Omental fat pad (tissue), 4 donors: ENCODE measurements around the gene CCDC126. TPM values are rescaled to one million over a fixed set of nuclear protein-coding genes. Genes with fewer than 3 reads are reported as not detected.

Experiments used
- ATAC-seq: fragments of 150-250 bp; one replicate; pipeline ENCODE4 v1.9.1; 2016; ENCODE audit warnings: mild to moderate bottlenecking, moderate library complexity; ENCODE audit not compliant: low FRiP score
- DNase-seq: peaks from one replicate; pipeline ENCODE4 v3.0.0-alpha.2; 2019; ENCODE audit warnings: low spot score
- CTCF ChIP-seq, 3 donors: fragments of 450-650 bp; IDR thresholded peaks; one replicate each; pipeline ENCODE4 v1.5.1; 2016 to 2017; ENCODE audit warnings: antibody characterized with exemption in 3 of 3, mild to moderate bottlenecking in 3 of 3, moderate library complexity in 2 of 3
- total RNA-seq, 4 donors: library from RNA; depleted of rRNA; stranded (reverse); fragments of >200 nt; gene quantifications; one replicate each; pipeline ENCODE4 v1.1.0, GENCODE V29; 2016

Gene CCDC126
- total RNA-seq, 4 donors from 2014 or later, result 11.0 to 23.6 (median 14.2) TPM

GRCh38 chr7:23658831-23659427, 61.7 kb downstream of the CCDC126 start:
- ATAC-seq (no peak), DNase-seq (no peak)
- no peak for TF ChIP-seq CTCF (IDR thresholded peaks at IDR 0.05)

- ATAC-seq, result no peak
- no peak for DNase-seq
- no peak for TF ChIP-seq CTCF (IDR thresholded peaks at IDR 0.05)
Measured at GRCh38 chr7:23661385-23661784, 64.2 kb downstream of the CCDC126 start.

GRCh38 chr7:23662124-23662983, 65.2 kb downstream of the CCDC126 start:
- DNase-seq (no peak), ATAC-seq (peak; percentile 31)
- TF ChIP-seq CTCF (IDR thresholded peaks at IDR 0.05), result no peak

GRCh38 chr7:23662984-23663313, 65.8 kb downstream of the CCDC126 start:
- TF ChIP-seq CTCF (IDR thresholded peaks at IDR 0.05), result no peak
- no peak for DNase-seq
- no peak for ATAC-seq

- DNase-seq (no peak), ATAC-seq (no peak)
- no peak for TF ChIP-seq CTCF (IDR thresholded peaks at IDR 0.05)
Measured at GRCh38 chr7:23664122-23664521, 66.9 kb downstream of the CCDC126 start.

GRCh38 chr7:23672033-23672432, 74.9 kb downstream of the CCDC126 start:
- ATAC-seq (no peak), DNase-seq (no peak)
- TF ChIP-seq CTCF (IDR thresholded peaks at IDR 0.05), result no peak
